GM18517 (cell line): Measurements from ENCODE around the gene CIC.
A peak's percentile ranks its signal among the peaks of the same experiment; 100 is the strongest.

Source experiments
- ATAC-seq: cut with Tn5 transposase; IDR thresholded peaks from one replicate; pipeline ENCODE4 v1.9.1; 2021; ENCODE audit warnings: mild to moderate bottlenecking, moderate library complexity; ENCODE audit not compliant: unreplicated experiment

The CIC gene

DNA sequence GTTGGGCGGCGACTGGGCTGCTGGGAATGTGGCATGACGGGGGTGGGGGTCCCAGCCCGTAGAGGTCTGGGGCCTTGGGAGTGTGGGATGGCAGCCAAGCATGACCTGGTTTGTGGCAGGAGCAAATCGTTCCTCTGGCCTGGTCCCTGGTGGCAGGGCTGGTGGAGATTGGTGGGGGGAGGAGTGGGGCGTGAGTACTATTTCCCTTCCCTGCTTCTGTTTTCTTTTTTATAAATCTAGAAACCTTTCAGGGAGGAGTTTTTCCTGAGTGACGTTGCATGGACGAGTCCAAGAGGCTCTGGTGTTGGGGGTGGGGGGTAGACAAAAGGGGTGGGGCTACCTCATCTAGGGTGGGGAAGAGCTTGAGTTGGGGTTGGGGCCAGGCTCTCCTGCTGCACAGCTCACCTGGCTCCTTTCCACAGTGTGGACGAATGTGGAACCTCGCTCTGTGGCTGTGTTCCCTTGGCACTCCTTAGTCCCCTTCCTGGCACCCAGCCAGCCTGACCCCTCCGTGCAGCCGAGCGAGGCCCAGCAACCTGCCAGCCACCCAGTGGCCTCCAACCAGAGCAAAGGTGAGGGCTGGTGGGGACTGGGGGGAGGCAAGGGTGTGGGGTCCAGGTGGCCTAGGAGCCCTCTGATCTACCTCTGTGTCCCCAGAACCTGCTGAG lies 17.4 kb downstream of the CIC start:
- ATAC-seq: no peak

DNA sequence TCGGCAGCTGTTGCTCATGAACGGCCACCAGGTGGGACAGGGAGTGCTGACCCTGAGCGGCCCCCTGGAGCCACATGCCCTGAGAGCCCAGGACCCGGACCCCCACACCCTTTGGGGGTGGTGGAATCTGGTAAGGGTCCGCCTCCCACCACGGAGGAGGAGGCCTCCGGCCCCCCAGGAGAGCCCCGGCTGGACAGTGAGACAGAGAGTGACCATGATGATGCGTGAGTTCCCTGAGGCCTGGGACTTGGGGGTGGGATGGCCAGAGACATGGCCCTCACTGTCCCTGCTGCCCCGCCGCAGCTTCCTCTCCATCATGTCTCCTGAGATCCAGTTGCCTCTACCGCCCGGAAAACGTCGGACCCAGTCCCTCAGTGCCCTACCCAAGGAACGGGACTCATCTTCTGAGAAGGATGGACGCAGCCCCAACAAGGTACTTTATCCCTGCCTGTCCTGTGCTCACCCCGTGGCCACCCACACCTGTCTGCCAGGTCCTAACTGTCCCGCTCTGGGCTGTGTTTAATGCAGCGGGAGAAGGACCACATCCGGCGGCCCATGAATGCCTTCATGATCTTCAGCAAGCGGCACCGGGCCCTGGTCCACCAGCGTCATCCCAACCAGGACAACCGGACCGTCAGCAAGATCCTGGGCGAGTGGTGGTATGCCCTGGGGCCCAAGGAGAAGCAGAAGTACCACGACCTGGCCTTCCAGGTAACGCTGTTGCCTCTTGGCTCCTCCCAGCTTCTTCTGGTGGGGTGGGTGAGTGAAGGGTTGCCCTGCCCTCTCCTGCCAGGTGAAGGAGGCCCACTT lies 18.2 kb downstream of the CIC start:
- ATAC-seq: no peak

DNA sequence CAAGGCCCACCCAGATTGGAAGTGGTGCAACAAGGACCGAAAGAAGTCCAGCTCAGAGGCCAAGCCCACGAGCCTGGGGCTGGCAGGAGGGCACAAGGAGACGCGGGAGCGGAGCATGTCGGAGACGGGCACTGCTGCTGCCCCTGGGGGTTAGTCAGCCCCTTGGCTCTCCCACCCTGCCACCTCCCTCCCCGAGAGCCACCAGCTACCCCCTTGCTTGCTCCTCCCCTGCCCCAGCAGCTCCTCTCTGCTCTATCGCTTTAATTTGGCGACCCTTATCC lies 18.7 kb downstream of the CIC start:
- ATAC-seq: no peak

DNA sequence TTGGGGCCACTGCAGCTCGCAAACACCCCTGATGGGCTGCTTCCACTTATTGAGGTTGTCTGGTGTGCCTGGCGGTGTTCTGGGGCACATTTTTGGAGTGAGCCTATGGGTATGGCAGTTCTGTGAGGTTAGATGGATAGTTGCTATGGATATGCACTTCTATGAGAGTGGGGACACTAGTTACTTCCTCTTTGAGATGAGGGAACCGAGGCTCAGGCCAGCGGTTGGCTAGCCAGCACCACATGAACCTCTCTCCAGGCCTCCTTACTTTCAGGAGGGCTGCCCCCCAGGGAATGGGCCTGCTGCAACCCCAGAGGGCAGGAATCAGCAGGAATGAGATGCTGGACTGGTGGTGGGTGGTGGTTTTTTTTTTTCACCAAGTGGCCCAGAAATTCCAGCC lies 19.3 kb downstream of the CIC start:
- no peak for ATAC-seq

- no peak for ATAC-seq
These were observed 20.0 kb downstream of the CIC start for GRCh38 chr19:42288881-42289555.

DNA sequence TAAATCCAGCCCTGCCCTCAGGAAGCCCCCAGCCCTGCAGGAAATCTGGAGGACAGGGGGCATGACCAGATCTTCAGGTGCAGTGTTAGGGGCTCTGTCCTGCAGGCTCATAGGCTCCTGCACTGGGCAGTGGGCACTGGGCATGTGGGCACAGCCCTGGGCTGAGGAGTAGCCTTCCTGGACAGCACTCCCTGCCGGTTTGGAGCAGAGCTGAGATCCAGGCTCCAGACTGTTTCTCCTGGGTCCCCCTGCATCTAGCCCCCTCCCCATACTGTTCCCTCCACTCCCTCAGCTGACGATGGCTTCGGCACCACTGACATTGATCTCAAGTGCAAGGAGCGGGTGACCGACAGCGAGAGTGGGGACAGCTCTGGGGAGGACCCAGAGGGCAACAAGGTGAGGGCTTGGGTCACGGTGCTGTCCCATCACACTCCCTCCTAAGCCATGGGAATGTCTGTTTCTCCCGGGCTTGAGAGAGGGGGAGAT lies 20.5 kb downstream of the CIC start:
- no peak for ATAC-seq

DNA sequence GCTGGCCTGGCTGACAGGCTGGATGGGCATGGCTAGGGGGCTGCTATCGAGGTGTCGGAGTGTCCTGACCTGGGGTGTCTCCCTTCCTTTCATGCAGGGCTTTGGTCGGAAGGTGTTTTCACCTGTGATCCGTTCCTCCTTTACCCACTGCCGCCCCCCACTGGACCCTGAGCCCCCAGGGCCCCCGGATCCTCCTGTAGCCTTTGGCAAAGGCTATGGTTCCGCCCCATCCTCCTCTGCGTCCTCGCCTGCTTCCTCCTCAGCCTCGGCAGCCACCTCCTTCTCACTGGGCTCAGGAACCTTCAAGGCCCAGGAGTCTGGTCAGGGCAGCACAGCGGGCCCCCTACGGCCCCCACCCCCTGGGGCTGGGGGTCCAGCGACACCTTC lies 21.1 kb downstream of the CIC start:
- ATAC-seq: no peak

- no peak for ATAC-seq
These were observed 21.7 kb downstream of the CIC start for GRCh38 chr19:42290523-42291434.

DNA sequence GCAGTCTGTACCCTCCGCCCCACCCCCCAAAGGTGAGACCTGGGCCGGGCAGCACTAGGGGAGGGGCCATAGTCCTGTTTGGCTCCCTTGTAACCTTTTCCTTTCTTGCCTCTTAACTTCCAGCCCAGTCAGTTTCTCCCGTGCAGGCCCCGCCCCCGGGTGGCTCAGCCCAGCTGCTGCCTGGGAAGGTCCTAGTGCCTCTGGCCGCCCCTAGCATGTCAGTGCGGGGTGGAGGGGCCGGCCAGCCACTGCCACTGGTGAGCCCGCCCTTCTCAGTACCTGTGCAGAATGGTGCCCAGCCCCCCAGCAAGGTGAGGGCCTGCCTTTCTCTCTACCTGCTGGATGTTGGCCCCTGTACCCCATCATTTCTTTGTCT lies 22.4 kb downstream of the CIC start:
- ATAC-seq: no peak

- ATAC-seq: no peak
These were observed 23.2 kb downstream of the CIC start for GRCh38 chr19:42292042-42292960.

GRCh38 chr19:42292963-42293362 lies 23.9 kb downstream of the CIC start:
- ATAC-seq: no peak

GRCh38 chr19:42293540-42293939 lies 24.5 kb downstream of the CIC start:
- ATAC-seq: no peak

DNA sequence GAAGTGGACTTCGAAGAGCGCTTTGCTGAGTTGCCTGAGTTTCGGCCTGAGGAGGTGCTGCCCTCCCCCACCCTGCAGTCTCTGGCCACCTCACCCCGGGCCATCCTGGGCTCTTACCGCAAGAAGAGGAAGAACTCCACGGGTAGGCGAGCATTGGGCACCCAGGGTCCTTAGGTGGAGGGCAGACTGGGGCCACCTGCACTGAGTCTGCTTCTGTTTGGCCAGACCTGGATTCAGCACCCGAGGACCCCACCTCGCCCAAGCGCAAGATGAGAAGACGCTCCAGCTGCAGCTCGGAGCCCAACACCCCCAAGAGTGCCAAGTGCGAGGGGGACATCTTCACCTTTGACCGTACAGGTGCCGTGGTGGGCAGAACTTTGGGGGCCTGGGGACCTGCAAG lies 24.9 kb downstream of the CIC start:
- no peak for ATAC-seq

GRCh38 chr19:42294471-42295137 lies 25.6 kb downstream of the CIC start:
- no peak for ATAC-seq

- ATAC-seq: no peak
These were observed 26.3 kb downstream of the CIC start for GRCh38 chr19:42295342-42295741.

DNA sequence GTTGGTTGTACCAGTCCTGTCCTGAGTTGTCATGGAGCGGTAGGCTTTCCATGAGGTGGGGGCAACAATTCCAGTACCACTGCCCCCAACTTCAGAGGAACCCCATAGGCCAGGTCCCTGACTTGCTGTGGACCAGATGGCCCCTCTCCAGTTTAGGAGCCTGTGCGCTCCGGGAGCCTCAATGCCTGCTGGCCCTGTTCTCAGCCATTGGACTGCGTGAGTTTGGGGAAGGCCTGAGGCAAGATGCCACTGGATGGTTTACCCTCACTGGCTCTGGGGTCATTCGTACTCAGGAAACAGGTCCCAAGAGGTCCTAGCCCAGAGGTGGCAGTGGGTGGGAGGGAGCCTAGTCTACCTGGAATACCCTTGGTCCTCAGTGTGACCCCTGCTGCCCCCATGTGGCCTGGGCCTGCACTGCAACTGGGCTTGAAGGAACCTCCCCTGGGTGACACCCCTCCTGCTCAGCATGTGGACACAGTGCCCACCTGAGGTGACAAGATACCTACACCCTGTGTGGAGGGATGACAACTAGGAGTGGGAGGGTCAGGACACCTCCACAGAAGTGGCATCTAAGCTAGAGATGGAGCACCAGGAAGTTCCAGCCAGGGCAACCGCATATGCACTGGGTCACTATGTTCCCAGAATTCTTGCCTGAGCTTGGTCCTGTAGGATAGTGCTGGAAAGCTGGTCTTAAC lies 26.9 kb downstream of the CIC start:
- ATAC-seq: peak; percentile 49

GRCh38 chr19:42297039-42297438 lies 28.0 kb downstream of the CIC start:
- ATAC-seq: no peak

GRCh38 chr19:42301646-42302203 lies 32.7 kb downstream of the CIC start, which contains the start of gene PRR19:
PRR19 (plus strand) TSS chr19:42302132; CDS start chr19:42309585, 7,453 bp downstream.
- ATAC-seq: no peak

GRCh38 chr19:42303101-42303464 lies 34.0 kb downstream of the CIC start:
- ATAC-seq: no peak
